Progenitor cell of endocrine pancreas (in vitro differentiated cells): ENCODE data around the gene FZD10. TPM values are rescaled to one million over a fixed set of nuclear protein-coding genes. Genes with fewer than 3 reads are reported as not detected.

Experiments
- DNase-seq: peaks from one replicate; pipeline ENCODE4 v3.0.0; 2021; ENCODE audit warnings: low spot score; ENCODE audit not compliant: unreplicated experiment
- H3K27ac Mint-ChIP-seq: 2 replicates; pipeline ENCODE4 v1.8.0; 2021; ENCODE audit warnings: mild to moderate bottlenecking, moderate library complexity, mixed read lengths
- H3K27me3 Mint-ChIP-seq: 2 replicates; pipeline ENCODE4 v1.8.0; 2021; ENCODE audit warnings: mixed read lengths
- H3K36me3 Mint-ChIP-seq: 2 replicates; pipeline ENCODE4 v1.8.0; 2022; ENCODE audit warnings: mixed read lengths; ENCODE audit not compliant: insufficient read depth
- H3K4me1 Mint-ChIP-seq: 2 replicates; pipeline ENCODE4 v1.8.0; 2021; ENCODE audit warnings: low read depth, mixed read lengths
- H3K4me3 Mint-ChIP-seq: 2 replicates; pipeline ENCODE4 v1.8.0; 2021; ENCODE audit warnings: low read depth, mild to moderate bottlenecking, moderate library complexity, mixed read lengths
- H3K9me3 Mint-ChIP-seq: 2 replicates; pipeline ENCODE4 v1.8.0; 2021; ENCODE audit warnings: low read depth, mixed read lengths
- CTCF ChIP-seq: fragments of 200-600 bp; sonication (generic); IDR thresholded peaks from one replicate; pipeline ENCODE4 v1.5.0; 2021; ENCODE audit warnings: antibody characterized with exemption, mild to moderate bottlenecking; ENCODE audit not compliant: unreplicated experiment
- total RNA-seq: library from RNA; stranded (reverse); gene quantifications from 2 replicates; pipeline ENCODE4 v1.2.1, GENCODE V29; 2021

FZD10 gene
- total RNA-seq, 1 donor from 2014 or later, result 0.24 TPM

DNA sequence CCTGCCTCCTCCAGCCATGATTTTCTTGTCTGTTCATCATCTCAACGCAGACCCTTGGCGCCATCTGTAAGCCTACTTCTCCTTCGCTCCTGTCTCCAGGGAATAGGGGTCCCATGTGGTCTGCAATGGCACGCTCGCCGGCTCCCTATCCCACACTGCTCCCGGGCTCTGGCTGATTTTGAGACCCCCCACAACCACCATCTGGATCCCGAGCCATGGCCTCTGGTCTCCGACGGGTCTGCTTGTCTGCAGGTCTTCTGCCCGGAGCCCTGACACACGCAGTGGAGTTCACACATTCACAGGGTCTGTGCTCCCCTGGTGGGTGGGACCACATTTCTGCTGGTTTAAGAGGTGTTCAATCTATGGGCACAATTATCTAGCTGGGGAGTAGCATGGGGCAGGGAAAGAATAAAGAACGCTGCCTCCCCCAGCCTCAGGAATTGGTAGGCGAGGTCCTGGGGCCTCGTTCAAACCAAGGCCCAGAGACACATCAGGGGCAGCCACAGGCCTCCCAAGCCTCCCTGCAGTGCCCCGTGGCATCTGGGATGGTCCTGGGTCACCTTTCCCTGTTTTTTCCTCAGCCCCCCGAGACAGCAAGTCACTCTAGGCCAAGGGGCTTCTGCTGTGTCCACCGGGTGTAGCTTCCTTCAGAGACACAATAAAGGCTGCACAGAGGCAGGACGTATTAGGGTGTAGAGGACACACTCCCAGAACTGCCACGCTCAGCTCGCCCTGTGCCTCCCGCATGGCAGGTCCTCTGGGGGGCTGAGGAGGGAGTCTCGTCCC is 21.5 kb downstream of the FZD10 start:
- H3K27ac Mint-ChIP-seq, result no peak overlapping the region
- no peaks in the 10 kb centered on the region for H3K4me1 Mint-ChIP-seq
- H3K9me3 Mint-ChIP-seq, result peaks cover 5% of the 10 kb centered on the region
- peaks cover 77% of the 10 kb centered on the region for H3K27me3 Mint-ChIP-seq
- H3K4me3 Mint-ChIP-seq, result no peak overlapping the region
- H3K36me3 Mint-ChIP-seq, result no peaks in the 10 kb centered on the region
- TF ChIP-seq CTCF, result no peak
- no peak for DNase-seq

DNA sequence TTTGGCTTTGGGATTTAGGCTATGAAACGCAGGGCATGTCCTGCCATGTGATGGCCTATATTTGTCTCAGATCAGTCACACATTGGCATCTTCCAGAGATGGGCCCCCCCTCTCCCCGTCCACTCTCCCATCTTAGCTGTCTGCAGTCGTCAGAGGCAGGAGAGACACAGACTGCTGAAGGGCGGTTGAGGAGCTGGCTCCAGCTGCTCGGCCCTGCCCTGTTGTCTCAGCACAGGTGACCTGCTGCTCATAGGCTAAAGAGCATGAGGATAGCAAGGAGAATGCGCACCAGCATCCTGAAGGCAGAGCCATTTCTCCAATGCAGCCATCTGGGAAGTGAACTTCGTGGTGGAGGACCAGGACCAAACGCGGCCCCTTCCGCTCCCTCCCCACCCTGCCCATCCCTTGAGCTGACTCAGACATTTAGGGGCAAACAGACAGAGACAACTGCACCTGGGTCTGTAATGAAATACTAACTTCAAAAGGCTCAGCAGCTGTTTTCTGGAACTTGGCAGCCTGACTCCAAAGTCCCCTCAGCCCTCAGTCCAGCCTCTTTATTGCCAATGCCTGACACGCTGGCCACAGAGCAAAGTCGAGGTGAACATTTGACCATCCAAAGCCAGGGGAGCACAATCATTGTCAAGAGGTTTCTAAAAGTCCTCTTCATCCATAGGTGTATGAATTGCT is 22.3 kb downstream of the FZD10 start:
- DNase-seq, result no peak
- no peak for TF ChIP-seq CTCF
- no peaks in the 10 kb centered on the region for H3K36me3 Mint-ChIP-seq
- H3K4me3 Mint-ChIP-seq, result no peak overlapping the region
- no peak overlapping the region for H3K27ac Mint-ChIP-seq
- no peaks in the 10 kb centered on the region for H3K4me1 Mint-ChIP-seq
- H3K9me3 Mint-ChIP-seq, result peaks cover 5% of the 10 kb centered on the region
- peaks cover 77% of the 10 kb centered on the region for H3K27me3 Mint-ChIP-seq

DNA sequence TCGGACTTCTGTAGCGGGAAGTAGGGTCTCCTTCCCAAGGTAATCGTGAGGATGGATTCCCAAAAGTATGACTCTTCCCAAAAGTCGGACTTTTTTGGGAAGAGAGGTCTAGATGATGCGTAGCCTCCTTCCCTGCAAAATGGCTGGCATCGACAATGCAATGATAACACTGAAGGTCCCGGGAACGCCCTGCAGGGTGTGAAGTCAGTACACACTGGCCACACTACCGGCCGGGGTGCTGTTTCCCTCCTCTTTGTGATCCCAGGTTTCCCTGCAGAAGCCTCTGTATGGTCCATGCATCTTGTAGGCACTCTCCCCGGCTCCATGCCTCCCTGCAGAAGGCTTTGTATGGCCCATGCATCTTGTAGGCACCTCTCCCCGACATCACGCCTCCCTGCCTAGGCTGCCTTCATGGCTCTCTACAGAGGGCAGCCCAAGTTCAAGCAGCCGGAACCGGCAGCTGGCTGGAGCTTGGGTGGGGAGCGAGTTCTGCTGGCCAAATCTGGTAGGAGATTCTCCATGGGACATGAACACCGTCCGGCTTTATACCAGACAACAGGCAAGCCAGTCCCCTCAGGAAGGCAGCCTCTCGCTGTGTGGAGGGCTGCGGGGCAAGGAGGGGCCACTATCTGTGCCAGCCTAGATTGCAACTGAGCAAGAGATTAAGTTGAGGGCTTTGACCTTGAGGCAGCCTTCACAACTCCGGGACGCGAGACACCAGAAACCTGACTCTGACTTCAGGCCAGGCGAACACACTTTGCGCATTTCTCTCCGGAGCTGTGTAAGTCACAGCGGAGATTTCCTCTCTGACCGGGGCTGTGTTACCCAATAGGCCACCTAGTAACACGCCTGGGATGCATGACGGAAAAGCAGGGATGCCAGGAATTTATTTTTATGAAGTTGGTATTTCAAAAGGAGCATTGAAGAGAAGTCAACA is 23.5 kb downstream of the FZD10 start:
- H3K36me3 Mint-ChIP-seq, result no peaks in the 10 kb centered on the region
- no peak overlapping the region for H3K4me3 Mint-ChIP-seq
- peaks cover 5% of the 10 kb centered on the region for H3K9me3 Mint-ChIP-seq

GRCh38 chr12:130186651-130187268 is 24.5 kb downstream of the FZD10 start:
- Mint-ChIP-seq H3K27me3 (peaks cover 77% of the 10 kb centered on the region), H3K4me3 (no peak overlapping the region), H3K36me3 (no peaks in the 10 kb centered on the region), H3K4me1 (no peaks in the 10 kb centered on the region), H3K9me3 (peaks cover 5% of the 10 kb centered on the region), H3K27ac (no peak overlapping the region)
- TF ChIP-seq CTCF, result no peak
- DNase-seq, result no peak

More for the DNA sequence above, 23.5 kb downstream of the FZD10 start:
- Mint-ChIP-seq H3K27ac (no peak overlapping the region), H3K27me3 (peaks cover 76% of the 10 kb centered on the region), H3K4me1 (no peaks in the 10 kb centered on the region)
- TF ChIP-seq CTCF, result no peak
- no peak for DNase-seq
